ENCODE measurements around the gene TSPEAR.
"Not testable (repeated sequence)": the region's sequence is repeated elsewhere in the genome, so short reads cannot be mapped to it uniquely, and the experiment has no call there.

Gene TSPEAR

GRCh38 chr21:44649521-44650100, 61.8 kb downstream of the TSPEAR start:
- no peak for DNase-seq

- no peak for DNase-seq
Measured at GRCh38 chr21:44648557-44649311, 62.6 kb downstream of the TSPEAR start.

GRCh38 chr21:44647222-44647552, 64.2 kb downstream of the TSPEAR start:
- no peak for DNase-seq

GRCh38 chr21:44646366-44647221, 64.8 kb downstream of the TSPEAR start, which contains the start of gene KRTAP10-11:
KRTAP10-11 (plus strand) TSS chr21:44646414; CDS start chr21:44646459, 45 bp downstream.
- DNase-seq: not testable (repeated sequence)

- DNase-seq: no peak
Measured at GRCh38 chr21:44644878-44645277, 66.5 kb downstream of the TSPEAR start.

GRCh38 chr21:44643741-44644310, 67.5 kb downstream of the TSPEAR start:
- no peak for DNase-seq

- DNase-seq: no peak
Measured at GRCh38 chr21:44640761-44641160, 70.6 kb downstream of the TSPEAR start.

- DNase-seq: no peak
Measured at GRCh38 chr21:44639331-44639655, 72.1 kb downstream of the TSPEAR start.

GRCh38 chr21:44638506-44639330, 72.7 kb downstream of the TSPEAR start:
- DNase-seq: not testable (repeated sequence)

GRCh38 chr21:44637851-44638348, 73.5 kb downstream of the TSPEAR start:
- DNase-seq: not testable (repeated sequence)

GRCh38 chr21:44637018-44637850, 74.1 kb downstream of the TSPEAR start, which contains the start of gene KRTAP10-10:
KRTAP10-10 (plus strand) TSS chr21:44637356; CDS start chr21:44637418, 62 bp downstream.
- no peak for DNase-seq

GRCh38 chr21:44636209-44637017, 75.0 kb downstream of the TSPEAR start:
- no peak for DNase-seq

GRCh38 chr21:44632067-44632466, 79.3 kb downstream of the TSPEAR start:
- no peak for DNase-seq

GRCh38 chr21:44630440-44630839, 80.9 kb downstream of the TSPEAR start:
- no peak for DNase-seq

GRCh38 chr21:44628707-44629391, 82.5 kb downstream of the TSPEAR start:
- DNase-seq: no peak

- DNase-seq: not testable (repeated sequence)
Measured at GRCh38 chr21:44627831-44628233, 83.5 kb downstream of the TSPEAR start.

GRCh38 chr21:44627181-44627822, 84.1 kb downstream of the TSPEAR start:
- not testable (repeated sequence) for DNase-seq

GRCh38 chr21:44626673-44627143, 84.7 kb downstream of the TSPEAR start, which contains the start of gene KRTAP10-9:
KRTAP10-9 (plus strand) TSS chr21:44627093; CDS start chr21:44627172, 79 bp downstream.
- DNase-seq: no peak

- DNase-seq: no peak
Measured at GRCh38 chr21:44626262-44626661, 85.1 kb downstream of the TSPEAR start.
